ENCODE results near the gene ISL2. TPM values are rescaled to one million over a fixed set of nuclear protein-coding genes. Genes with fewer than 3 reads are reported as not detected.

Gene ISL2
- total and polyA plus RNA-seq, 2 of the 4 experiments (the other 2 are of a cell fraction), result 1.3 to 3.6 TPM

DNA sequence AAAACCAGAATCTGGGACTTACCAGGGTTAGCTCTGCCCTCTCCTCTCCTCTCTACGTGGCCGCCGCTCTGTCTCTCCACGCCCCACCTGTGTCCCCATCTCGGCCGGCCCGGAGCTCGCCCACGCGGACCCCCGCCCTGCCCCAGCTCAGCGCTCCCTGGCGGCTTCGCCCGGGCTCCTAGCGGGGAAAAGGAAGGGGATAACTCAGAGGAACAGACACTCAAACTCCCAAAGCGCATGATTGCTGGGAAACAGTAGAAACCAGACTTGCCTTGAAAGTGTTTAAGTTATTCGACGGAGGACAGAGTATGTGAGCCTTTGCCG is 5.4 kb downstream of the ISL2 start:
- WGBS, 2 experiments (ENCODE audit: extremely low coverage in 2 of 2, insufficient read length in 1 of 2), result 80% methylated on average over 10 of the region's 20 CpGs; no CpG with 5 or more reads in 1 of the 2 experiments
- dilution Hi-C loops (cut with HindIII; ENCODE audit: low sequenced_read_pairs, unreplicated experiment), result no loop called here

More for the DNA sequence above, 5.4 kb downstream of the ISL2 start:
- in situ Hi-C loops (cut with MboI; ENCODE audit: low sequenced_read_pairs) (no loop called here), intact Hi-C loops (cut with micrococcal nuclease) (loop anchor here (10.0 kb wide), 1 partner anchor 233 kb away; no protein-coding TSS in a partner anchor)
- Histone ChIP-seq H2AK9ac (replicated peaks; ENCODE audit: low read depth, low read length, poor library complexity) (no peak overlapping the region), H3K23ac (ENCODE audit: low read depth, low read length) (no peak overlapping the region; the same call in 1 of the 2 replicates), H3K79me1 (ENCODE audit: low read depth in 1 of 2, low read length in 2 of 2) (peaks cover 3 to 17% of the 10 kb centered on the region in 2 experiments; a peak in 3 of 4 replicates), H3K4me1 (ENCODE audit: control insufficient read depth, insufficient read depth, low read length) (peaks cover 9% of the 10 kb centered on the region), H3K27ac (ENCODE audit: insufficient read depth, low read length) (no peak overlapping the region), H3K4ac (ENCODE audit: low read depth, low read length) (no peak overlapping the region), H3K9ac (ENCODE audit: low read depth, low read length) (no peak overlapping the region), H2BK5ac (ENCODE audit: low read depth, low read length, poor library complexity, severe bottlenecking) (no peak overlapping the region), H3K36me3 (ENCODE audit: control insufficient read depth, insufficient read depth, low read length) (peaks cover 23% of the 10 kb centered on the region), H3K4me3 (ENCODE audit: insufficient read depth, low read depth, low read length) (no peak overlapping the region), H4K91ac (ENCODE audit: insufficient read depth, low read depth, low read length) (no peak overlapping the region), H2BK20ac (ENCODE audit: low read depth, low read length) (no peak overlapping the region), H3K9me1 (ENCODE audit: insufficient read depth, low read length) (no peaks in the 10 kb centered on the region; the same call in 1 of the 2 replicates), H4K5ac (ENCODE audit: low read depth, low read length) (no peak overlapping the region), H2AFZ (replicated peaks; ENCODE audit: low read length, poor library complexity) (no peak overlapping the region), H3K4me2 (ENCODE audit: low read depth, low read length) (no peak overlapping the region), H2BK15ac (ENCODE audit: low read depth, low read length) (no peak overlapping the region), H3K56ac (ENCODE audit: extremely low read depth, insufficient read depth, low read length) (no peak overlapping the region), H4K8ac (ENCODE audit: low read depth in 2 of 2, low read length in 2 of 2) (no peak overlapping the region), H2AK5ac (ENCODE audit: low read depth, low read length) (no peak overlapping the region), H2BK120ac (ENCODE audit: low read depth, low read length) (no peak overlapping the region), H3K14ac (replicated peaks; ENCODE audit: low read depth, low read length) (no peak overlapping the region), H3K18ac (ENCODE audit: low read depth, low read length) (no peak overlapping the region), H3K27me3 (ENCODE audit: control insufficient read depth, insufficient read depth, low read length) (peaks cover 36% of the 10 kb centered on the region), H3K9me3 (ENCODE audit: control insufficient read depth, insufficient read depth, low read length) (peaks cover 12% of the 10 kb centered on the region; the same call in 1 of the 2 replicates), H4K20me1 (ENCODE audit: insufficient read depth, low read length) (peaks cover 18% of the 10 kb centered on the region)
- TF ChIP-seq BHLHE40 (IDR thresholded peaks at IDR 0.05; ENCODE audit: low read depth, low read length) (no peak), POLR2A (IDR thresholded peaks at IDR 0.05; ENCODE audit: low read depth, low read length) (no peak), NFE2L2 (IDR thresholded peaks at IDR 0.05; ENCODE audit: low read depth, low read length) (no peak), MAFK (IDR thresholded peaks at IDR 0.05; ENCODE audit: low read depth, low read length) (no peak), RAD21 (IDR thresholded peaks at IDR 0.05; ENCODE audit: low read length) (no peak), FOS (IDR thresholded peaks at IDR 0.05; ENCODE audit: low read depth, low read length) (no peak), RFX5 (IDR thresholded peaks at IDR 0.05; ENCODE audit: low read depth, low read length) (no peak), CHD1 (IDR thresholded peaks at IDR 0.05; ENCODE audit: low read depth, low read length) (no peak), CEBPB (IDR thresholded peaks at IDR 0.05; ENCODE audit: low read depth, low read length) (no peak)
- TF ChIP-seq, protein P1, sequence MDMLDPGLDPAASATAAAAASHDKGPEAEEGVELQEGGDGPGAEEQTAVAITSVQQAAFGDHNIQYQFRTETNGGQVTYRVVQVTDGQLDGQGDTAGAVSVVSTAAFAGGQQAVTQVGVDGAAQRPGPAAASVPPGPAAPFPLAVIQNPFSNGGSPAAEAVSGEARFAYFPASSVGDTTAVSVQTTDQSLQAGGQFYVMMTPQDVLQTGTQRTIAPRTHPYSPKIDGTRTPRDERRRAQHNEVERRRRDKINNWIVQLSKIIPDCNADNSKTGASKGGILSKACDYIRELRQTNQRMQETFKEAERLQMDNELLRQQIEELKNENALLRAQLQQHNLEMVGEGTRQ (IDR thresholded peaks at IDR 0.05; ENCODE audit: low read depth, low read length), result no peak
- CTCF ChIA-PET, result no interaction called here
- ATAC-seq (ENCODE audit: low read depth), result no peak
- POLR2A ChIA-PET (ENCODE audit: unreplicated experiment), result no interaction called here
- DNase-seq, result no peak
- BruUV-seq (replicated peaks), result no TSS peak
